Hepatocyte (in vitro differentiated cells): Measurements from ENCODE around the gene IRF1. TPM values are rescaled to one million over a fixed set of nuclear protein-coding genes. Genes with fewer than 3 reads are reported as not detected.

ENCODE experiments used
- DNase-seq: peaks from one replicate; pipeline ENCODE4 v3.0.0-alpha.2; 2016; ENCODE audit warnings: low spot score
- H2AFZ ChIP-seq: fragments of 200-600 bp; sonication (generic); 2 replicates; pipeline ENCODE4 v1.6.0; 2016; ENCODE audit warnings: antibody characterized with exemption, mild to moderate bottlenecking
- H3K27ac ChIP-seq: fragments of 200-600 bp; sonication (generic); 2 replicates; pipeline ENCODE4 v1.5.1; 2016; ENCODE audit warnings: mild to moderate bottlenecking
- H3K27me3 ChIP-seq: fragments of 200-600 bp; sonication (generic); 2 replicates; pipeline ENCODE4 v1.6.1; 2016
- H3K36me3 ChIP-seq: fragments of 200-600 bp; sonication (generic); replicated peaks from 2 replicates; pipeline ENCODE4 v1.5.1; 2016; ENCODE audit warnings: low read depth; ENCODE audit not compliant: insufficient read depth
- H3K4me1 ChIP-seq: fragments of 200-600 bp; sonication (generic); 2 replicates; pipeline ENCODE4 v1.5.1; 2016; ENCODE audit warnings: mild to moderate bottlenecking, moderate library complexity; ENCODE audit not compliant: insufficient read depth
- H3K4me2 ChIP-seq: fragments of 200-600 bp; sonication (generic); 2 replicates; pipeline ENCODE4 v1.6.0; 2016
- H3K4me3 ChIP-seq: fragments of 200-600 bp; sonication (generic); 2 replicates; pipeline ENCODE4 v1.5.1; 2016; ENCODE audit warnings: mild to moderate bottlenecking
- H3K79me2 ChIP-seq: fragments of 200-600 bp; sonication (generic); 2 replicates; pipeline ENCODE4 v1.6.0; 2017; ENCODE audit warnings: mild to moderate bottlenecking
- H3K9me2 ChIP-seq: fragments of 200-600 bp; sonication (generic); replicated peaks from 2 replicates; pipeline ENCODE4 v1.6.0; 2017; ENCODE audit warnings: mild to moderate bottlenecking; ENCODE audit not compliant: insufficient read depth
- H3K9me3 ChIP-seq: fragments of 200-600 bp; sonication (generic); 2 replicates; pipeline ENCODE4 v1.5.1; 2016; ENCODE audit warnings: low read depth, mild to moderate bottlenecking
- H4K20me1 ChIP-seq: fragments of 200-600 bp; sonication (generic); 2 replicates; pipeline ENCODE4 v1.6.0; 2016; ENCODE audit warnings: mild to moderate bottlenecking; ENCODE audit not compliant: insufficient read depth, poor library complexity, severe bottlenecking
- EZH2 ChIP-seq: fragments of 200-600 bp; sonication (generic); IDR thresholded peaks from 2 replicates; pipeline ENCODE4 v1.6.1; 2016; ENCODE audit warnings: antibody characterized with exemption, mild to moderate bottlenecking, borderline replicate concordance
- EZH2phosphoT487 ChIP-seq: fragments of 200-600 bp; sonication (generic); IDR thresholded peaks from one replicate; pipeline ENCODE4 v1.6.1; 2018; ENCODE audit warnings: antibody characterized with exemption, mild to moderate bottlenecking, low read depth, moderate library complexity; ENCODE audit not compliant: unreplicated experiment, severe bottlenecking
- WGBS: methylation state at CpG from one replicate; pipeline ENCODE4 v1.1.6; 2016; ENCODE audit warnings: low lambda C conversion rate; ENCODE audit errors: missing lambda C conversion rate; 5-methylcytosine and 5-hydroxymethylcytosine counted together
- polyA plus RNA-seq: library from polyadenylated mRNA; unstranded; fragments of >200 nt; fragmentation: Nextera tagmentation; extraction: Ambion mirVana; gene quantifications from 2 replicates; pipeline ENCODE4 v1.2.1, GENCODE V29; 2016
- total RNA-seq: library from RNA; depleted of rRNA; stranded (reverse); fragments of >200 nt; gene quantifications from 2 replicates; pipeline ENCODE4 v1.2.3, GENCODE V29; 2014
- TF ChIP-seq, protein P1 (sequence below): fragments of 200-600 bp; sonication (generic); IDR thresholded peaks from 2 replicates; pipeline ENCODE4 v1.5.1; 2016; ENCODE audit warnings: antibody characterized with exemption, mild to moderate bottlenecking; ENCODE audit not compliant: poor library complexity

IRF1 gene
- total and polyA plus RNA-seq, 2 experiments from 2014 or later: 30.9 to 35.8 TPM

GRCh38 chr5:132456296-132456986, 34.1 kb downstream of the IRF1 start:
- WGBS: 60% methylated on average over 8 of the region's 8 CpGs
- Histone ChIP-seq H3K4me1 (peaks cover 24% of the 10 kb centered on the region), H3K36me3 (no peaks in the 10 kb centered on the region), H3K4me3 (no peak overlapping the region), H2AFZ (no peak overlapping the region), H3K27ac (peak overlapping the region; percentile 74), H3K27me3 (no peaks in the 10 kb centered on the region), H3K4me2 (peak overlapping the region; percentile 17), H3K9me2 (no peaks in the 10 kb centered on the region), H3K9me3 (no peaks in the 10 kb centered on the region), H4K20me1 (no peaks in the 10 kb centered on the region), H3K79me2 (no peaks in the 10 kb centered on the region)
- DNase-seq: no peak
- TF ChIP-seq, protein P1, sequence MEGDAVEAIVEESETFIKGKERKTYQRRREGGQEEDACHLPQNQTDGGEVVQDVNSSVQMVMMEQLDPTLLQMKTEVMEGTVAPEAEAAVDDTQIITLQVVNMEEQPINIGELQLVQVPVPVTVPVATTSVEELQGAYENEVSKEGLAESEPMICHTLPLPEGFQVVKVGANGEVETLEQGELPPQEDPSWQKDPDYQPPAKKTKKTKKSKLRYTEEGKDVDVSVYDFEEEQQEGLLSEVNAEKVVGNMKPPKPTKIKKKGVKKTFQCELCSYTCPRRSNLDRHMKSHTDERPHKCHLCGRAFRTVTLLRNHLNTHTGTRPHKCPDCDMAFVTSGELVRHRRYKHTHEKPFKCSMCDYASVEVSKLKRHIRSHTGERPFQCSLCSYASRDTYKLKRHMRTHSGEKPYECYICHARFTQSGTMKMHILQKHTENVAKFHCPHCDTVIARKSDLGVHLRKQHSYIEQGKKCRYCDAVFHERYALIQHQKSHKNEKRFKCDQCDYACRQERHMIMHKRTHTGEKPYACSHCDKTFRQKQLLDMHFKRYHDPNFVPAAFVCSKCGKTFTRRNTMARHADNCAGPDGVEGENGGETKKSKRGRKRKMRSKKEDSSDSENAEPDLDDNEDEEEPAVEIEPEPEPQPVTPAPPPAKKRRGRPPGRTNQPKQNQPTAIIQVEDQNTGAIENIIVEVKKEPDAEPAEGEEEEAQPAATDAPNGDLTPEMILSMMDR: no peak
- TF ChIP-seq EZH2 (no peak), EZH2phosphoT487 (no peak)

GRCh38 chr5:132455614-132456115, 34.9 kb downstream of the IRF1 start:
- TF ChIP-seq EZH2phosphoT487: no peak
- TF ChIP-seq, protein P1: no peak
- Histone ChIP-seq H3K27ac (peak overlapping the region; percentile 74), H4K20me1 (no peaks in the 10 kb centered on the region), H3K4me3 (no peak overlapping the region), H3K4me1 (peaks cover 24% of the 10 kb centered on the region), H2AFZ (no peak overlapping the region), H3K9me3 (no peaks in the 10 kb centered on the region), H3K36me3 (no peaks in the 10 kb centered on the region), H3K79me2 (no peaks in the 10 kb centered on the region), H3K4me2 (no peak overlapping the region), H3K9me2 (no peaks in the 10 kb centered on the region), H3K27me3 (no peaks in the 10 kb centered on the region)
- DNase-seq: no peak
- 48% methylated on average over 5 of the region's 5 CpGs for WGBS

DNA sequence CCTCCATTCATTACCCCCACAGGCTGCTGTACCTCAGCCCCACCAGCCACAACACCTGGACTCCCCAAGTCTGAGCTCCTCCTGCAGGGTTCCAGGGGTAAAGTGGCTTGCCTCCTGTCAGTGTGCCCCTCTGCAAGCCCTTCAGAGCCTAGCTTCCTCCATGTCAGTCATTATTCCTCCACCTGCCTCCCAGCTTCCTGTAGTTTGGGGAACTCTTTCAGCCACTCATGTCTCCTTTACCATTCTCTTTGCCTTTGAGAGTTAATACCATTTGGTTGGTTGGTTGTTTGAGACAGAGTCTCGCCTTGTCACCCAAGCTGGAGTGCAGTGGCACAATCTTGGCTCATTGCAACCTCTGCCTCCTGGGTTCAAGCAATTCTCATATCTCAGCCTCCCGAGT, 36.2 kb downstream of the IRF1 start:
- Histone ChIP-seq H3K4me1 (peaks cover 20% of the 10 kb centered on the region), H3K27ac (no peak overlapping the region), H3K4me3 (no peak overlapping the region), H3K79me2 (no peaks in the 10 kb centered on the region), H4K20me1 (no peaks in the 10 kb centered on the region), H2AFZ (no peak overlapping the region), H3K36me3 (no peaks in the 10 kb centered on the region), H3K27me3 (no peaks in the 10 kb centered on the region), H3K9me3 (no peaks in the 10 kb centered on the region), H3K4me2 (no peak overlapping the region), H3K9me2 (no peaks in the 10 kb centered on the region)
- DNase-seq: no peak
- WGBS: 97% methylated on average over 2 of the region's 2 CpGs
- TF ChIP-seq EZH2: no peak
- no peak for TF ChIP-seq EZH2phosphoT487
- TF ChIP-seq, protein P1: no peak
